Measurements from ENCODE around the gene AKT2.

AKT2 gene

GRCh38 chr19:40249201-40249600, 35.9 kb downstream of the AKT2 start:
- DNase-seq = no peak

- no peak for DNase-seq
Observed at GRCh38 chr19:40247735-40248262, 37.3 kb downstream of the AKT2 start.

GRCh38 chr19:40247178-40247577, 38.0 kb downstream of the AKT2 start:
- no peak for DNase-seq

- no peak for DNase-seq
Observed at GRCh38 chr19:40246292-40247073, 38.7 kb downstream of the AKT2 start.

- no peak for DNase-seq
Observed at GRCh38 chr19:40245506-40246128, 39.5 kb downstream of the AKT2 start.

- DNase-seq = no peak
Observed at GRCh38 chr19:40244579-40245317, 40.4 kb downstream of the AKT2 start.

- no peak for DNase-seq
Observed at GRCh38 chr19:40243181-40243580, 42.0 kb downstream of the AKT2 start.

GRCh38 chr19:40242480-40242879, 42.7 kb downstream of the AKT2 start:
- no peak for DNase-seq

- DNase-seq = no peak
Observed at GRCh38 chr19:40241809-40242384, 43.2 kb downstream of the AKT2 start.

- no peak for DNase-seq
Observed at GRCh38 chr19:40241125-40241808, 43.9 kb downstream of the AKT2 start.

- DNase-seq = no peak
Observed at GRCh38 chr19:40240332-40240731, 44.8 kb downstream of the AKT2 start.

GRCh38 chr19:40239415-40240226, 45.5 kb downstream of the AKT2 start:
- DNase-seq = no peak

GRCh38 chr19:40238775-40239174, 46.4 kb downstream of the AKT2 start:
- DNase-seq = no peak

- no peak for DNase-seq
Observed at GRCh38 chr19:40237791-40238190, 47.4 kb downstream of the AKT2 start.

- DNase-seq = no peak
Observed at GRCh38 chr19:40236366-40236765, 48.8 kb downstream of the AKT2 start.

- no peak for DNase-seq
Observed at GRCh38 chr19:40236026-40236355, 49.2 kb downstream of the AKT2 start.

- DNase-seq = no peak
Observed at GRCh38 chr19:40235238-40236025, 49.7 kb downstream of the AKT2 start.

- no peak for DNase-seq
Observed at GRCh38 chr19:40234429-40235237, 50.5 kb downstream of the AKT2 start.

- no peak for DNase-seq
Observed at GRCh38 chr19:40233811-40234389, 51.2 kb downstream of the AKT2 start.

Measured in stimulated activated CD4-positive, alpha-beta T cell treated with anti-CD3 and anti-CD28 coated beads, Interleukin-1b, Interleukin-23, amount 100 ng/mL, for 48 hours (primary cell).